ENCODE results near the gene WNK1.

- TF ChIP-seq CTCF (conservative IDR thresholded peaks at IDR 0.05; ENCODE audit: low read length) (no peak), EZH2phosphoT487 (IDR thresholded peaks at IDR 0.05; ENCODE audit: borderline replicate concordance, low read depth, low read length) (no peak)
Measured at GRCh38 chr12:817941-818600, 65.7 kb downstream of the WNK1 start.
